Measurements from ENCODE around the gene NR1H4. TPM values are rescaled to one million over a fixed set of nuclear protein-coding genes. Genes with fewer than 3 reads are reported as not detected.

Gene NR1H4
- total and polyA plus RNA-seq, 2 of the 13 experiments (the other 11 are each of a cell fraction or from before 2014, with no cell fraction given), result 27.3 to 114 TPM

- TF ChIP-seq PREB (CRISPR knock-in tag; IDR thresholded peaks at IDR 0.05) (no peak), ZNF276 (CRISPR knock-in tag; IDR thresholded peaks at IDR 0.05; ENCODE audit: low read depth) (no peak), NFE2L1 (CRISPR knock-in tag; IDR thresholded peaks at IDR 0.05; ENCODE audit: borderline replicate concordance) (no peak), ZNF713 (CRISPR knock-in tag; IDR thresholded peaks at IDR 0.05) (no peak), BRF2 (CRISPR knock-in tag; IDR thresholded peaks at IDR 0.05) (no peak), ARID5B (CRISPR knock-in tag; IDR thresholded peaks at IDR 0.05) (peak; percentile 63), BCL6 (CRISPR knock-in tag; IDR thresholded peaks at IDR 0.05) (0 out of 2 replicates have a peak, but pooled peaks have one; percentile 13), SALL1 (CRISPR knock-in tag; IDR thresholded peaks at IDR 0.05) (no peak), ZFX (CRISPR knock-in tag; IDR thresholded peaks at IDR 0.05; ENCODE audit: low read depth) (no peak)
- TF ChIP-seq, protein P1, sequence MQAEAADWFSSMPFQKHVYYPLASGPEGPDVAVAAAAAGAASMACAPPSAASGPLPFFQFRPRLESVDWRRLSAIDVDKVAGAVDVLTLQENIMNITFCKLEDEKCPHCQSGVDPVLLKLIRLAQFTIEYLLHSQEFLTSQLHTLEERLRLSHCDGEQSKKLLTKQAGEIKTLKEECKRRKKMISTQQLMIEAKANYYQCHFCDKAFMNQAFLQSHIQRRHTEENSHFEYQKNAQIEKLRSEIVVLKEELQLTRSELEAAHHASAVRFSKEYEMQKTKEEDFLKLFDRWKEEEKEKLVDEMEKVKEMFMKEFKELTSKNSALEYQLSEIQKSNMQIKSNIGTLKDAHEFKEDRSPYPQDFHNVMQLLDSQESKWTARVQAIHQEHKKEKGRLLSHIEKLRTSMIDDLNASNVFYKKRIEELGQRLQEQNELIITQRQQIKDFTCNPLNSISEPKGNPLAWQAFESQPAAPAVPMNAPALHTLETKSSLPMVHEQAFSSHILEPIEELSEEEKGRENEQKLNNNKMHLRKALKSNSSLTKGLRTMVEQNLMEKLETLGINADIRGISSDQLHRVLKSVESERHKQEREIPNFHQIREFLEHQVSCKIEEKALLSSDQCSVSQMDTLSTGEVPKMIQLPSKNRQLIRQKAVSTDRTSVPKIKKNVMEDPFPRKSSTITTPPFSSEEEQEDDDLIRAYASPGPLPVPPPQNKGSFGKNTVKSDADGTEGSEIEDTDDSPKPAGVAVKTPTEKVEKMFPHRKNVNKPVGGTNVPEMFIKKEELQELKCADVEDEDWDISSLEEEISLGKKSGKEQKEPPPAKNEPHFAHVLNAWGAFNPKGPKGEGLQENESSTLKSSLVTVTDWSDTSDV (CRISPR knock-in tag; IDR thresholded peaks at IDR 0.05), result no peak
- TF ChIP-seq, protein P2, sequence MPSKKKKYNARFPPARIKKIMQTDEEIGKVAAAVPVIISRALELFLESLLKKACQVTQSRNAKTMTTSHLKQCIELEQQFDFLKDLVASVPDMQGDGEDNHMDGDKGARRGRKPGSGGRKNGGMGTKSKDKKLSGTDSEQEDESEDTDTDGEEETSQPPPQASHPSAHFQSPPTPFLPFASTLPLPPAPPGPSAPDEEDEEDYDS (CRISPR knock-in tag; IDR thresholded peaks at IDR 0.05), result 0 out of 2 replicates have a peak, but pooled peaks have one; percentile 26
- TF ChIP-seq, protein P3, sequence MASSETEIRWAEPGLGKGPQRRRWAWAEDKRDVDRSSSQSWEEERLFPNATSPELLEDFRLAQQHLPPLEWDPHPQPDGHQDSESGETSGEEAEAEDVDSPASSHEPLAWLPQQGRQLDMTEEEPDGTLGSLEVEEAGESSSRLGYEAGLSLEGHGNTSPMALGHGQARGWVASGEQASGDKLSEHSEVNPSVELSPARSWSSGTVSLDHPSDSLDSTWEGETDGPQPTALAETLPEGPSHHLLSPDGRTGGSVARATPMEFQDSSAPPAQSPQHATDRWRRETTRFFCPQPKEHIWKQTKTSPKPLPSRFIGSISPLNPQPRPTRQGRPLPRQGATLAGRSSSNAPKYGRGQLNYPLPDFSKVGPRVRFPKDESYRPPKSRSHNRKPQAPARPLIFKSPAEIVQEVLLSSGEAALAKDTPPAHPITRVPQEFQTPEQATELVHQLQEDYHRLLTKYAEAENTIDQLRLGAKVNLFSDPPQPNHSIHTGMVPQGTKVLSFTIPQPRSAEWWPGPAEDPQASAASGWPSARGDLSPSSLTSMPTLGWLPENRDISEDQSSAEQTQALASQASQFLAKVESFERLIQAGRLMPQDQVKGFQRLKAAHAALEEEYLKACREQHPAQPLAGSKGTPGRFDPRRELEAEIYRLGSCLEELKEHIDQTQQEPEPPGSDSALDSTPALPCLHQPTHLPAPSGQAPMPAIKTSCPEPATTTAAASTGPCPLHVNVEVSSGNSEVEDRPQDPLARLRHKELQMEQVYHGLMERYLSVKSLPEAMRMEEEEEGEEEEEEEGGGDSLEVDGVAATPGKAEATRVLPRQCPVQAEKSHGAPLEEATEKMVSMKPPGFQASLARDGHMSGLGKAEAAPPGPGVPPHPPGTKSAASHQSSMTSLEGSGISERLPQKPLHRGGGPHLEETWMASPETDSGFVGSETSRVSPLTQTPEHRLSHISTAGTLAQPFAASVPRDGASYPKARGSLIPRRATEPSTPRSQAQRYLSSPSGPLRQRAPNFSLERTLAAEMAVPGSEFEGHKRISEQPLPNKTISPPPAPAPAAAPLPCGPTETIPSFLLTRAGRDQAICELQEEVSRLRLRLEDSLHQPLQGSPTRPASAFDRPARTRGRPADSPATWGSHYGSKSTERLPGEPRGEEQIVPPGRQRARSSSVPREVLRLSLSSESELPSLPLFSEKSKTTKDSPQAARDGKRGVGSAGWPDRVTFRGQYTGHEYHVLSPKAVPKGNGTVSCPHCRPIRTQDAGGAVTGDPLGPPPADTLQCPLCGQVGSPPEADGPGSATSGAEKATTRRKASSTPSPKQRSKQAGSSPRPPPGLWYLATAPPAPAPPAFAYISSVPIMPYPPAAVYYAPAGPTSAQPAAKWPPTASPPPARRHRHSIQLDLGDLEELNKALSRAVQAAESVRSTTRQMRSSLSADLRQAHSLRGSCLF (CRISPR knock-in tag; IDR thresholded peaks at IDR 0.05; ENCODE audit: borderline replicate concordance), result no peak
These were observed 81.0 kb downstream of the NR1H4 start (continued) for GRCh38 chr12:100554608-100555077.
